Psoas muscle (tissue), 8 donors: ENCODE results near the gene FUT1. TPM values are rescaled to one million over a fixed set of nuclear protein-coding genes. Genes with fewer than 3 reads are reported as not detected.
"Not testable (repeated sequence)": the region's sequence is repeated elsewhere in the genome, so short reads cannot be mapped to it uniquely, and the experiment has no call there.

Source experiments
- ATAC-seq, 4 donors: fragments of 200-7000 bp; cut with Tn5 transposase; one replicate each; pipeline ENCODE4 v1.9.1; 2020; ENCODE audit warnings: moderate library complexity in 3 of 4, mild to moderate bottlenecking in 2 of 4
- DNase-seq, 2 donors: peaks; one replicate each; pipeline ENCODE4 v3.0.0-alpha.2; 2020
- H3K27ac ChIP-seq: fragments of 200-600 bp; one replicate; pipeline ENCODE4 v1.8.0; 2022
- H3K27me3 ChIP-seq, 3 donors: fragments of 200-600 bp in 1 of 3; one replicate each; pipeline versions ENCODE4 v1.6.1 to v1.8.0; 2013 to 2022; ENCODE audit warnings: low read length in 2 of 3, mild to moderate bottlenecking in 2 of 3, moderate library complexity in 1 of 3; ENCODE audit not compliant: insufficient read depth in 3 of 3
- H3K36me3 ChIP-seq, 2 donors: fragments of 200-600 bp in 1 of 2; one replicate each; pipeline versions ENCODE4 v1.6.1 to v1.8.0; 2013 to 2022; ENCODE audit warnings: low read depth in 1 of 2, mild to moderate bottlenecking in 1 of 2, moderate library complexity in 1 of 2; ENCODE audit not compliant: insufficient read depth in 1 of 2
- H3K4me1 ChIP-seq: fragments of 200-600 bp; one replicate; pipeline ENCODE4 v1.8.0; 2022
- H3K4me3 ChIP-seq: fragments of 200-600 bp; one replicate; pipeline ENCODE4 v1.8.0; 2022; ENCODE audit warnings: mild to moderate bottlenecking
- H3K9me3 ChIP-seq: fragments of 200-600 bp; one replicate; pipeline ENCODE4 v1.8.0; 2022
- CTCF ChIP-seq: fragments of 200-600 bp; IDR thresholded peaks from one replicate; pipeline ENCODE4 v1.8.0; 2022; ENCODE audit warnings: antibody characterized with exemption
- WGBS, 3 donors: extraction: QIAGEN DNeasy Blood & Tissue Kit; methylation state at CpG; one replicate each; pipeline versions ENCODE4 v1.1.6 to v1.1.7; 2013; 5-methylcytosine and 5-hydroxymethylcytosine counted together
- intact Hi-C, 2 donors: fragments of 100-400 bp; cut with DNase I; formaldehyde crosslinking; loops; one replicate each; pipeline versions ENCODE4 v1.11.0 to v1.14.2; 2022
- polyA plus RNA-seq, 3 donors: library from polyadenylated mRNA; stranded (reverse); fragments of 200-250 nt; gene quantifications; one replicate each; pipeline ENCODE4 v1.2.3, GENCODE V29; 2013
- total RNA-seq, 4 donors: library from RNA; stranded (reverse); fragmentation: NEBNext Ultra II Directional in 2 of 4; extraction: Animal tissue kit (Norgen Biotek cat#: 25700) in 2 of 4; gene quantifications; one replicate each; pipeline versions ENCODE4 v1.2.1 to v1.2.4, GENCODE V29; 2021 to 2023
- donor health status: healthy with polysubstance abuse.
- donor health status: DM: no; HTN: no; CAD: no; lungs with moderate emphysema.
- donor health status: Bipolar disorder and iron deficiency.
- donor health status: healthy.
- donor health status: DM: yes; HTN: yes; CAD: no.
- donor health status: DM: no; HTN: no; CAD: no.
- donor health status: DM: no; HTN: no; CAD: no.
- donor health status: DM: yes; HTN: yes; CAD: no.

FUT1 gene
- total and polyA plus RNA-seq, 7 donors, result 1.1 to 2.3 (median 1.6) TPM

GRCh38 chr19:48770266-48770665 is 17.8 kb upstream of the FUT1 start:
- DNase-seq (no peak), ATAC-seq (no peak)
- peak overlapping the region; percentile 88 for H3K27ac ChIP-seq
- no peak for TF ChIP-seq CTCF
- WGBS, 3 donors, result 68 to 74% (median 70%) methylated on average over 7 of the region's 7 CpGs
- no peaks in the 10 kb centered on the region for H3K9me3 ChIP-seq
- H3K4me1 ChIP-seq, result peaks cover 42% of the 10 kb centered on the region
- H3K36me3 ChIP-seq, result no peaks in the 10 kb centered on the region
- H3K4me3 ChIP-seq, result no peak overlapping the region
- H3K27me3 ChIP-seq, result no peaks in the 10 kb centered on the region
- intact Hi-C loops, result no loop called here

DNA sequence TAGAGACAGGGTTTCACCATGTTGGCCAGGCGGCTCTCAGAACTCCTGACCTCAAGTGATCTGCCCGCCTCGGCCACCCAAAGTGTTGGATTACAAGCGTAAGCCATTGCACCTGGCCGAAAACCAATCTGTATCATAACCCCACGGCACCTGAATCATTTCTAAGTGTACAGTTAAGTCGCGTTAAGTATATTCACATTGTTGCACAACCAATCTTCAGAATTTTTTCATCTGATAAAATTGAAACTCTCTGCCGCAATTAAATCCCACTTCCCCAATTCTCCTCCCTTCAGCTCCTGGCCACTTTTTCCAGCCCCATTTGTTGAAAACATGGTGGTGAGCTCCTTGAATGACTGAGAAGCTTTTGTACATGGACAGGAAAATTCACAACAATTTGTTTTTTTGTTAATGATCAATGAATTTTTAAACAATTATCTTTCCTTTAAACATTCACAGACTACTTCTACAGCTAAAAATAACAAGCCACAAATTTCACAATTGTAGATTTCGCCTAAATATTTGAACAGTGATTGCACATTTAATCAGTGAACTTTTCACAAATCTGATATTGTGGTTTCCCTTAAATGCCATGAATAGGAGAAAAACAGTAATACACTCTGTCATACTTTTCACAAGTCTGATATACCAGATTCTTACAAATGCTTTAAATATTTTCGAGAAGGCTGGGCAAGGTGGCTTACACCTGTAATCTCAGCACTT is 16.7 kb upstream of the FUT1 start:
- Histone ChIP-seq H3K9me3 (no peaks in the 10 kb centered on the region), H3K4me3 (no peak overlapping the region), H3K27me3 (no peaks in the 10 kb centered on the region), H3K27ac (peak overlapping the region; percentile 88), H3K36me3 (no peaks in the 10 kb centered on the region), H3K4me1 (peaks cover 42% of the 10 kb centered on the region)
- DNase-seq (peak in 1 of 2 donors; percentile 83), ATAC-seq (peak; percentile 37 to 62 (median 52))
- 30 to 42% (median 31%) methylated on average over 11 of the region's 11 CpGs for WGBS, 3 donors
- intact Hi-C loops, result no loop called here
- TF ChIP-seq CTCF, result no peak

DNA sequence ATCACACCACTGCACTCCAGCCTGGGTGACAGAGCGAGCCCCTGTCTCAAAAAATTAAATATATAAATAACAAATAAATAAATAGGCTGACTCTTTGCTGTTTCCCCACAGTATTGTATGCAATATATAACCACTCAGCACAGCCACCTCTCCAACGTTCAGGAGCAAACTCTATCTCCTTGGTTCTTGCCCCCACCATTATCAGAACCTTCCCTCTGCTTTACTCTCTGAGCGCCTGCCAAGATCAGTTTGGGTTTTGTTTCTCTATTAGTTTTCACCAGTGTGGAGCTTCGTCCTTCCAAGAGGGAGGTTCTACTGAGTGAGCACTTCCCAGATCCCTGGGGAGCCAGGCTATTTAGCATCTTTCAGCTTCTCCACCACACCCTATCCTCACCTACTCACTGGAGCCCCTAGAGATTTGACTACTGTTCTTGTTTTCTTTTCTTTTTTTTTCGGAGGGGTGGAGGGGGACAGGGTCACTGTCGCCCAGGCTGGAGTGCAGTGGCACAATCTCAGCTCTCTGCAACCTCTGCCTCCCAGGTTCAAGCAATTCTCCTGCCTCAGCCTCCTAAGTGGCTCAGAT is 15.8 kb upstream of the FUT1 start:
- peak overlapping the region; percentile 88 for H3K27ac ChIP-seq
- H3K27me3 ChIP-seq, DNase-seq, H3K9me3 ChIP-seq, H3K36me3 ChIP-seq, H3K4me3 ChIP-seq, intact Hi-C loops, ATAC-seq: not testable (repeated sequence)
- H3K4me1 ChIP-seq, result peaks cover 40% of the 10 kb centered on the region
- 38 to 49% (median 42%) methylated on average over 6 of the region's 6 CpGs for WGBS, 3 donors

DNA sequence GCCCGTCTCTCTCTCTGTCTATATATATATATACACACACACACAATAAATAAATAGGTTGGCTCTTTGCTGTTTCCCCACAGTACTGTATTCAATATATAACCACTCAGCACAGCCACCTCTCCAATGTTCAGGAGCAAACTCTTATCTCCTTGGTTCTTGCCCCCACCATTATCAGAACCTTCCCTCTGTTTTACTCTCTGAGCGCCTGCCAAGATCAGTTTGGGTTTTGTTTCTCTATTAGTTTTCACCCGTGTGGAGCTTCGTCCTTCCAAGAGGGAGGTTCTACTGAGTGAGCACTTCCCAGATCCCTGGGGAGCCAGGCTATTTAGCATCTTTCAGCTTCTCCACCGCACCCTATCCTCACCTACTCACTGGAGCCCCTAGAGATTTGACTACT is 13.4 kb upstream of the FUT1 start:
- H3K36me3 ChIP-seq, H3K4me3 ChIP-seq, H3K27ac ChIP-seq, intact Hi-C loops, DNase-seq, H3K9me3 ChIP-seq, H3K27me3 ChIP-seq, ATAC-seq: not testable (repeated sequence)
- peaks cover 20% of the 10 kb centered on the region for H3K4me1 ChIP-seq
- 22 to 48% (median 26%) methylated on average over 4 to 5 of the region's 5 CpGs for WGBS, 3 donors

DNA sequence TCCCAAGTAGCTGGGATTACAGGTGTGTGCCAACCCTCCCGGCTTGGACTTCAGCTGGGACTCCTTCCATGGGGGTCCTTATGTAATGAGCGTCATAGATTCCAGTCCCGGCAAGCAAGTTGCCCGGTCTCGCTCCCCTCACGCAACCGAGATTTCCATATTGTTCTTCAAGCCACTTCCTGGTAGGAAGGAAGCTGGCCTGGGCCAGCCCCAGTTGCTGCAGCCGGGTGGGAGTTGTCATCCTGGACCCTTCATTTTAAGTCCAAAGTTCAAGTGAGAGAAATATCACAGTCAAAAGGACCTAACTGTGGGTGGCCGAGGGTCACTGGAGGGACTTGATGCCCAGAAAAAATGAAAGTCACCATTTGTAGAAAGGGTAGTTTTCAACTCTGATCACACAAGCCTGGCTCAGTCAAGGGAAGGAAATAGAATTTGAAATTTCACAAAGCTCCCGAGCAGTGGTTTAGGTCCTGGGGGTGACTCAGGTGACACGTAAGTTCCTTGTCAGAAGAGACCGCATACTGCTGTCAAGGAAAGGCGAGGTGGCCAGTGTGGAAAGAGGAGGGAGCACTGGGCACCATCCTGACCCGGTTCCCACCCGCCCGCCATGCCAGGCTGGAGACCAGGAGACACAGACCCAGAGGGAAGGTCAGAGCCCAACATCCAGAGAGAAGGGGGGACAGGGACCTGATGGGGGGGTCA is 8.2 kb upstream of the FUT1 start:
- Histone ChIP-seq H3K27ac (peak overlapping the region; percentile 46), H3K36me3 (no peaks in the 10 kb centered on the region), H3K27me3 (no peaks in the 10 kb centered on the region), H3K9me3 (no peaks in the 10 kb centered on the region), H3K4me1 (peaks cover 14% of the 10 kb centered on the region), H3K4me3 (no peak overlapping the region)
- DNase-seq (no peak), ATAC-seq (peak in 2 of 4 donors; percentile 28 to 32)
- intact Hi-C loops, result no loop called here
- 67 to 68% (median 67%) methylated on average over 16 of the region's 16 CpGs for WGBS, 3 donors
- no peak for TF ChIP-seq CTCF
